Psoas muscle (tissue), 8 donors: Measurements from ENCODE around the gene PRDM7. TPM values are rescaled to one million over a fixed set of nuclear protein-coding genes. Genes with fewer than 3 reads are reported as not detected.

Experiments
- ATAC-seq, 4 donors: fragments of 200-7000 bp; cut with Tn5 transposase; one replicate each; pipeline ENCODE4 v1.9.1; 2020; ENCODE audit warnings: moderate library complexity in 3 of 4, mild to moderate bottlenecking in 2 of 4
- DNase-seq, 2 donors: peaks; one replicate each; pipeline ENCODE4 v3.0.0-alpha.2; 2020
- H3K27ac ChIP-seq: fragments of 200-600 bp; one replicate; pipeline ENCODE4 v1.8.0; 2022
- H3K27me3 ChIP-seq, 3 donors: fragments of 200-600 bp in 1 of 3; one replicate each; pipeline versions ENCODE4 v1.6.1 to v1.8.0; 2013 to 2022; ENCODE audit warnings: low read length in 2 of 3, mild to moderate bottlenecking in 2 of 3, moderate library complexity in 1 of 3; ENCODE audit not compliant: insufficient read depth in 3 of 3
- H3K36me3 ChIP-seq, 2 donors: fragments of 200-600 bp in 1 of 2; one replicate each; pipeline versions ENCODE4 v1.6.1 to v1.8.0; 2013 to 2022; ENCODE audit warnings: low read depth in 1 of 2, mild to moderate bottlenecking in 1 of 2, moderate library complexity in 1 of 2; ENCODE audit not compliant: insufficient read depth in 1 of 2
- H3K4me1 ChIP-seq: fragments of 200-600 bp; one replicate; pipeline ENCODE4 v1.8.0; 2022
- H3K4me3 ChIP-seq: fragments of 200-600 bp; one replicate; pipeline ENCODE4 v1.8.0; 2022; ENCODE audit warnings: mild to moderate bottlenecking
- H3K9me3 ChIP-seq: fragments of 200-600 bp; one replicate; pipeline ENCODE4 v1.8.0; 2022
- CTCF ChIP-seq: fragments of 200-600 bp; IDR thresholded peaks from one replicate; pipeline ENCODE4 v1.8.0; 2022; ENCODE audit warnings: antibody characterized with exemption
- WGBS, 3 donors: extraction: QIAGEN DNeasy Blood & Tissue Kit; methylation state at CpG; one replicate each; pipeline versions ENCODE4 v1.1.6 to v1.1.7; 2013; 5-methylcytosine and 5-hydroxymethylcytosine counted together
- intact Hi-C, 2 donors: fragments of 100-400 bp; cut with DNase I; formaldehyde crosslinking; loops; one replicate each; pipeline versions ENCODE4 v1.11.0 to v1.14.2; 2022
- polyA plus RNA-seq, 3 donors: library from polyadenylated mRNA; stranded (reverse); fragments of 200-250 nt; gene quantifications; one replicate each; pipeline ENCODE4 v1.2.3, GENCODE V29; 2013
- total RNA-seq, 4 donors: library from RNA; stranded (reverse); fragmentation: NEBNext Ultra II Directional in 2 of 4; extraction: Animal tissue kit (Norgen Biotek cat#: 25700) in 2 of 4; gene quantifications; one replicate each; pipeline versions ENCODE4 v1.2.1 to v1.2.4, GENCODE V29; 2021 to 2023
- donor health status: healthy with polysubstance abuse.
- donor health status: DM: no; HTN: no; CAD: no; lungs with moderate emphysema.
- donor health status: Bipolar disorder and iron deficiency.
- donor health status: healthy.
- donor health status: DM: yes; HTN: yes; CAD: no.
- donor health status: DM: no; HTN: no; CAD: no.
- donor health status: DM: no; HTN: no; CAD: no.
- donor health status: DM: yes; HTN: yes; CAD: no.

The PRDM7 gene
- total and polyA plus RNA-seq, 7 donors, result not detected

- no peak for DNase-seq
- peaks cover 32% of the 10 kb centered on the region for H3K4me1 ChIP-seq
- TF ChIP-seq CTCF, result no peak
- ATAC-seq, result peak in 1 of 4 donors; percentile 10
- H3K27me3 ChIP-seq, result no peaks in the 10 kb centered on the region
- no peaks in the 10 kb centered on the region for H3K9me3 ChIP-seq
- peaks cover 0 to 4% of the 10 kb centered on the region in 2 donors for H3K36me3 ChIP-seq
- peak overlapping the region; percentile 59 for H3K27ac ChIP-seq
- intact Hi-C loops, result no loop called here
- WGBS, 3 donors, result 31 to 40% (median 35%) methylated on average over 7 of the region's 7 CpGs
- peak overlapping the region; percentile 86 for H3K4me3 ChIP-seq
These were observed 54.1 kb downstream of the PRDM7 start for GRCh38 chr16:90023078-90023447.

- Histone ChIP-seq H3K9me3 (no peaks in the 10 kb centered on the region), H3K4me3 (peak overlapping the region; percentile 86), H3K27me3 (no peaks in the 10 kb centered on the region), H3K36me3 (no peaks in the 10 kb centered on the region), H3K4me1 (peaks cover 32% of the 10 kb centered on the region), H3K27ac (peak overlapping the region; percentile 59)
- intact Hi-C loops, result no loop called here
- no peak for TF ChIP-seq CTCF
- DNase-seq, result peak; percentile 92 to 96
- WGBS, 3 donors, result 5% methylated on average over 56 to 57 of the region's 57 CpGs
- peak; percentile 75 to 92 (median 88) for ATAC-seq
These were observed 54.7 kb downstream of the PRDM7 start for GRCh38 chr16:90022209-90023077.

GRCh38 chr16:90020838-90021382 lies 56.2 kb downstream of the PRDM7 start:
- Histone ChIP-seq H3K36me3 (no peaks in the 10 kb centered on the region), H3K4me1 (peaks cover 42% of the 10 kb centered on the region), H3K27me3 (no peaks in the 10 kb centered on the region), H3K27ac (peak overlapping the region; percentile 59), H3K9me3 (no peaks in the 10 kb centered on the region), H3K4me3 (peak overlapping the region; percentile 81)
- TF ChIP-seq CTCF, result no peak
- intact Hi-C loops, result no loop called here
- WGBS, 3 donors, result 45 to 57% (median 46%) methylated on average over 2 of the region's 2 CpGs
- peak; percentile 52 to 69 (median 62) for ATAC-seq
- DNase-seq, result no peak

GRCh38 chr16:90020260-90020837 lies 56.8 kb downstream of the PRDM7 start:
- no peaks in the 10 kb centered on the region for H3K9me3 ChIP-seq
- H3K27me3 ChIP-seq, result no peaks in the 10 kb centered on the region
- ATAC-seq (no peak), DNase-seq (no peak)
- no peaks in the 10 kb centered on the region for H3K36me3 ChIP-seq
- H3K4me1 ChIP-seq, result peaks cover 44% of the 10 kb centered on the region
- intact Hi-C loops, result no loop called here
- TF ChIP-seq CTCF, result no peak
- WGBS, 3 donors, result 60 to 72% (median 63%) methylated on average over 9 of the region's 9 CpGs
- H3K4me3 ChIP-seq, result peak overlapping the region; percentile 81
- H3K27ac ChIP-seq, result peak overlapping the region; percentile 59
